ENCODE measurements around the gene SLC2A4RG. TPM values are rescaled to one million over a fixed set of nuclear protein-coding genes. Genes with fewer than 3 reads are reported as not detected.
"Not testable (repeated sequence)": the region's sequence is repeated elsewhere in the genome, so short reads cannot be mapped to it uniquely, and the experiment has no call there.

The SLC2A4RG gene
- polyA plus RNA-seq, 4 donors = 74.0 to 144 (median 117) TPM

- no peak for DNase-seq (ENCODE audit: low read depth in 4 of 4, low spot score in 2 of 4)
These were observed 30.4 kb upstream of the SLC2A4RG start for GRCh38 chr20:63709149-63709527.

GRCh38 chr20:63711085-63711645 is 28.4 kb upstream of the SLC2A4RG start:
- no peak for DNase-seq (ENCODE audit: low read depth in 4 of 4, low spot score in 2 of 4)

GRCh38 chr20:63712191-63712590 is 27.4 kb upstream of the SLC2A4RG start:
- no peak for DNase-seq (ENCODE audit: low read depth in 4 of 4, low spot score in 2 of 4)

- no peak for DNase-seq (ENCODE audit: low read depth in 4 of 4, low spot score in 2 of 4)
These were observed 24.7 kb upstream of the SLC2A4RG start for GRCh38 chr20:63714858-63715257.

GRCh38 chr20:63718996-63719395 is 20.6 kb upstream of the SLC2A4RG start:
- no peak for DNase-seq (ENCODE audit: low read depth in 4 of 4, low spot score in 2 of 4)

GRCh38 chr20:63722967-63723622 is 16.5 kb upstream of the SLC2A4RG start:
- DNase-seq (ENCODE audit: low read depth in 4 of 4, low spot score in 2 of 4) = not testable (repeated sequence)

GRCh38 chr20:63730189-63730733 is 9.3 kb upstream of the SLC2A4RG start:
- not testable (repeated sequence) for DNase-seq (ENCODE audit: low read depth in 4 of 4, low spot score in 2 of 4)

GRCh38 chr20:63731410-63731809 is 8.2 kb upstream of the SLC2A4RG start:
- no peak for DNase-seq (ENCODE audit: low read depth in 4 of 4, low spot score in 2 of 4)

- DNase-seq (ENCODE audit: low read depth in 4 of 4, low spot score in 2 of 4) = no peak
These were observed 7.2 kb upstream of the SLC2A4RG start for GRCh38 chr20:63732118-63733095.

- no peak for DNase-seq (ENCODE audit: low read depth in 4 of 4, low spot score in 2 of 4)
These were observed 6.5 kb upstream of the SLC2A4RG start for GRCh38 chr20:63733117-63733516.

- DNase-seq (ENCODE audit: low read depth in 4 of 4, low spot score in 2 of 4) = no peak
These were observed 5.9 kb upstream of the SLC2A4RG start for GRCh38 chr20:63733579-63734081.

- DNase-seq (ENCODE audit: low read depth in 4 of 4, low spot score in 2 of 4) = no peak
These were observed 5.2 kb upstream of the SLC2A4RG start for GRCh38 chr20:63734111-63734945.

GRCh38 chr20:63734946-63735858 is 4.4 kb upstream of the SLC2A4RG start:
- DNase-seq (ENCODE audit: low read depth in 4 of 4, low spot score in 2 of 4) = no peak

- DNase-seq (ENCODE audit: low read depth in 4 of 4, low spot score in 2 of 4) = no peak
These were observed 3.5 kb upstream of the SLC2A4RG start, which contains the start of gene LIME1 for GRCh38 chr20:63735859-63736718. TSS of gene LIME1 (plus strand) at chr20:63736664. CDS start at chr20:63737550, 886 bp downstream.

- DNase-seq (ENCODE audit: low read depth in 4 of 4, low spot score in 2 of 4) = no peak
These were observed 2.5 kb upstream of the SLC2A4RG start for GRCh38 chr20:63736893-63737694.

GRCh38 chr20:63737695-63737944 is 2.0 kb upstream of the SLC2A4RG start:
- DNase-seq (ENCODE audit: low read depth in 4 of 4, low spot score in 2 of 4) = no peak

- no peak for DNase-seq (ENCODE audit: low read depth in 4 of 4, low spot score in 2 of 4)
These were observed 1.5 kb upstream of the SLC2A4RG start for GRCh38 chr20:63737945-63738686.
